ENCODE measurements around the gene CPAMD8.
A peak's percentile ranks its signal among the peaks of the same experiment; 100 is the strongest.
"Not testable (repeated sequence)": the region's sequence is repeated elsewhere in the genome, so short reads cannot be mapped to it uniquely, and the experiment has no call there.

The CPAMD8 gene

DNA sequence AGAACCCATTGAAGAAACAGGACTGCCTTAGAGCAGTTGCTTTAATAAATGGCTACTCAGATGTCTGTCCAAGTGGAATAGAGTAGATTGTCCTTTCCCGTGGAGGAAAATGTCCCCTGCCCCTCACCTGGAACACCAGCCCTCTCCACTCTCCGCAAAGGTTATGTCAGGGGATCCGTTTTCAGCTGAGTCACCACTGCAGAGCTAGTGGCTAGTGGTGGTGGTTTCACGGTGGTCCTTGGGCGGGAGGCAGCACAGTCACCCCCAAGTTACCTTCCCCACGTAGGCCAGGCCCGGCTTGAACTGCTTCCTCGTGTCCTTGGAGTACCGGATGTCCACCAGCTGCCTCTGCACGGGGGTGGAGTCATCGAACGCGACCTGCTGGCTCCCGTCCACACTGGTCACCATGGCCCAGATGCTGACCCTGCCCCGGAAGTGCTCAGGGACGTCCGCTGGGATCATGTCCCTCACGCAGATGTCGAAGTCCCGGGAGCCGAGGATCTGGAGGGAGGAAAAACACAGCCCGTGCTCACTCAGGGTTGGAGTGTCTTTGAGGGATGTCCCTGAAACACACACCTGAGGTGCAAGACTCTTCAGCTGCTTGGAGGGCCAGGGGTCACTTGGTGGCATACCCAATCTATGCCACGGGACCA is 29.6 kb downstream of the CPAMD8 start:
- DNase-seq: not testable (repeated sequence)

DNA sequence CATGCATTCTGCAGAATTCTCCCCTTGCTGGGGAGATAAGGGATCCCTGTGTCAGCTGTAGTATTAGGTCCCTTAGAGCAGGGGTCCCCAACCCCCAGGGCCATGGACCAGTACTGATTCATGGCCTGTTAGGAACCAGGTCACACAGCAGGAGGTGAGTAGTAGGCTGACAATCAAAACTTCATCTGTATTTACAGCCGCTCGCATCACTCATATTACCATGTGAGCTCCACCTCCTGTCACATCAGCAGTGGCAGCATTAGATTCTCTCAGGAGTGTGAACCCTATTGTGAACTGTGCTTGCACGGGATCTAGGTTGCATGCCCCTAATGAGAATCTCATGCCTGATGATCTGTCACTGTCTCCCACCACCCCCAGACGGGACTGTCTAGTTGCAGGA is 37.9 kb downstream of the CPAMD8 start:
- no peak for DNase-seq

DNA sequence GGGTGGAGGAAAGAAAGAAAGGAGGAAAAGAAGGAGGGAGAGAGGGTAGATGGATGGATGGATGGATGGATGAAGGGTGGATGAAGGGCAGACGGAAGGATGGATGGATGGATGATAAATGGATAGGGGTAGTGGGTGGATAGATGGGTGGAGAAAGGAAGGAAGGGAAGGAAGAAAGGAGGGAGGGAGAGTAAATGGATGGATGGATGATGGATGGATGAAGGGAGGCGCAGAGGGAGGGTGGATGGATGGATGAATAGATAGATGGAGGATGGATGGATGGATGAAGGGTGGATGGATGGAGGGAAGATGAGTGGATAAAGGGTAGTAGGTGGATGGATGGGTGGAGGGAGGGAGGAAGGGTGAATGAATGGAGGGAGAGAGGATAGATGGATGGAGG is 41.2 kb downstream of the CPAMD8 start:
- no peak for DNase-seq

DNA sequence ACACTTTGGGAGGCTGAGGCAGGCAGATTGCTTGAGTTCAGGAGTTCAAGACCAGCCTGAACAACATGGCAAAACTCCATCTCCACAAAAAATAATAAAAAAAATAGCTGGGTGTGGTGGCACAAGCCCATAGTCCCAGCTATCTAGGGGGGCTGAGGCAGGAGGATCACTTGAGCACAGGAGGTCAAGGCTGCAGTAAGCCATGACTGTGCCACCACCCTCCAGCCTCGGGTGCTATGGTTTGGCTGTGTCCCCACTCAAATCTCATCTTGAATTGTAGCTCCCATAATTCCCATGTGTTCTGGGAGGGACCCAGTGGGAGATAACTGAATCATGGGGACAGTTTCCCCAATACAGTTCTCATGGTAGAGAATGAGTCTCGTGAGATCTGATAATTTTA is 44.0 kb downstream of the CPAMD8 start:
- not testable (repeated sequence) for DNase-seq

DNA sequence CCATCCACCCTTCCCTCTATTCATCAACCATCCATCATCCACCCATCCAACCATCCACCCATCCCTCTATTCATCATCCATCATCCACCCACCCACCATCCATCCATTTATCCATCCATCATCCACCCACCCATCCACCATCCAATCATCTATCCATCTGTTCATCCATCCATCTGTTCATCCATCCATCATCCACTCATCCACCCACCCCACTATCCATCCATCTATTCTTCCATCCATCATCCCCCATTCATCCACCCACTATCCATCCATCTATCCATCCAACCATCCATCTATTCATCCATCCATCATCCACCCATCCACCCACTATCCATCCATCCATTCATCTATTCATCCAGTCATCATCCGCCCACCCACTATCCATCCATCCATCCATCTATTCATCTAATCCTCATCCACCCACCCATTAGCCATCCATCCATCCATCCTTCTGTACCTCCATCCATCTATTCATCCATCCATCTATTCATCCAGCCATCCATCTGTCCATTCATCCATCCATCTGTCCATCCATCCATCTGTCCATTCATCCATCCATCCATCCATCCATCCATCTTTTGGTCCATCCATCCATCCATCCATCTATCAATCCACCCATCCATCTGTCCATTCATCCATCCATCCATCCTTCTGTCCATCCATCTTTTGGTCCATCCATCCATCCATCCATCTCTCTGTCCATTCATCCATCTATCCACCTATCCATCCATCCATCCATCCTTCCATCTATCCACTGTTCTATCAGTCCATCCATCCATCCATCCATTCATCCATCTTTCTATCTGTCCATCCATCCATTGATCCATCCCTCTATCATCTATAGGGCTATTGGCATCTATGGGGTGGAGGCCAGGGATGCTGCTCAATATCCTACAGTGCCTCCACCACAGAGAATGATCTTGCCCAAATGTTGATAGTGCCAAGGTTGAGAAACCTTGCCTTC is 47.5 kb downstream of the CPAMD8 start:
- DNase-seq: no peak

DNA sequence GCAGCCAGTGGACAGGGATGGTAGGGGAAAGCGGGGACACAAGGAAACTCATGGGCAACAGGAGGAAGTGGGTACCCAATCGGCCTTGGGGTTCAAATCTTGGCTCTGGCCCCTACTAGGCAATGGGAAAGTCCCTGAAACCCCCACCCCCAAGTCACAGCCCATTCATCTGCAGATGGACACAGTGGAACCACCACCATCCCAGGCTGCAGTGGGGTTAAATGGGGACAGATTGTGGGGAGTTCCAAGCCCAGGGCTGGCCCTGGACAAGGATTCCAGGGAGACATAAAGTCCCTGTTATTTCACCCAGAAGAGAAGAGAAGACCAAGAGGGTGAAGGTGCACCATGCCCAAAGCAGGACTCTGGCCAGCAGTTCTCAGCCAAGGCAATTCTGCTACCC is 48.5 kb downstream of the CPAMD8 start:
- no peak for DNase-seq

DNA sequence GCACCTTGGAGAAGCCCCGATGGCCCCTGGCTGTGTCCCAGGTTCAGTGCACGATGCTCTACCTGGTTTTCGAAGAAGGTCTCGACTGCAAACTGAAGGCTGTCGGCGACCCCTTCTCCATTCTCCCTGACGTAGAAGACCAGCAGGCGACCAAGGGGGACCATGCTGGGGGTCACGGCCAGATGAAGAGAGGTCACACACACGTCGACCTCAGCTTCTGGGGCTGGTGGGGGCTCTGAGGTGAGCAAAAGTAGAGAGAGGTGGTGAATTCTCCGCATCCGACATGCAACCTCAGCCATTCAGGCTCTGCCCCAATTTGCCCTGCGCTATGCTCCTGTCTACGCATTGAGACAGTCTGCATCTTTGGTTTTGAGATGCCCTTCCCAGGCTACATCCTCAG is 49.3 kb downstream of the CPAMD8 start:
- no peak for DNase-seq

DNA sequence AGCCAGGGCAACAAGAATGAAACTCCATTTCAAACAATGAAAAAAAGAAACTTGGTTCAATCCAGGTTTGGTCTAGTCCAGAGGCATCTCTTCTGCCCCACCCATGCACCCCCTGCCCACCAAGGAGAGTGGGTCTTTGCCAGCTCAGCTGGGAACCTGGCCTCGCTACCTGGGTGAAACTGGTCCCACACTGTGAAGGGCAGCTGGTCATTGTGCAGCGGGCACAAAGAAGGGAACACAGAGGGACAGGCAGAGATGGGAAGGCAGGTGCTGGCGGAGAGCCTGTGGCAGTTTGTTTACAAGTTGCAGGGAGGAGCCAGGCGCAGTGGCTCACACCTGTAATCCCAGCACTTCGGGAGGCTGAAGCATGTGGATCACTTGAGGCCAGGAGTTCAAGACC is 50.2 kb downstream of the CPAMD8 start:
- no peak for DNase-seq

DNA sequence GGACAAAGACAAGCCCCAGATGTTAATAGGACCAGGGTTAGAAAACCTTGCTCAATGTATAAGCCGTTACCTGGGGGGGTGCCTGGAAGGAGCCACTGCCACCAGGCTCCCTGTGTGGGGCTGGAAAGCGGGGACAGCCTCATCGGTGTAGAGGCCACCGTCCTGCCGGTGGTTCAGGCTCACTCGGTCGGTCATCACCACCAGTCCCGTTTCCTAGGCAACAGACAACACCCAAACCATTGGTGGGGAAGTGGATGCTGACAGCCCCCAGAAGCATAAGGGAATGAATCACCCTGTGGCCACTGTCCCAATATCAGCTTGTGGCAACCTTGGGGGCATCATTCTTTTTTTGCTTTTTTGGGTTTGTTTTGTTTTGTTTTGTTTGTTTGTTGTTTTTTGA is 55.8 kb downstream of the CPAMD8 start:
- DNase-seq: no peak

DNA sequence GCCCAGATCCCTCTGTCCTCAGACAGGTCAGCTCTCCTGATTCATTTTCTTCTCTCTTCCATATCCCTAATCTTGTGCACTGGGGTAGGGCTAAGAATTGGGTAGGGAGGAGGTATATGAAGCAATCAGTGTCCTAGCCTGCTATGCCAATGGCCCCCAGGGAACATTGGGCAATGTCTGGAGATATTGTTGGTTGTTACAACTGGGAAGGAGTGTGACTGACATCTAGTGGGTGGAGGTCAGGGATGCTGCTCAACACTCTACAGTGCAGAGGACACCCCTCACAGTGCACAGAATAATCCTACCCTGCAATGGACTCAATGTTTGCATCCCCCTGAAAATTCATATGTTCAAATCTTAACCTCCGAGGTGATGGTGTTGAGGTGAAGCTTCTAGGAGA is 57.5 kb downstream of the CPAMD8 start:
- no peak for DNase-seq

DNA sequence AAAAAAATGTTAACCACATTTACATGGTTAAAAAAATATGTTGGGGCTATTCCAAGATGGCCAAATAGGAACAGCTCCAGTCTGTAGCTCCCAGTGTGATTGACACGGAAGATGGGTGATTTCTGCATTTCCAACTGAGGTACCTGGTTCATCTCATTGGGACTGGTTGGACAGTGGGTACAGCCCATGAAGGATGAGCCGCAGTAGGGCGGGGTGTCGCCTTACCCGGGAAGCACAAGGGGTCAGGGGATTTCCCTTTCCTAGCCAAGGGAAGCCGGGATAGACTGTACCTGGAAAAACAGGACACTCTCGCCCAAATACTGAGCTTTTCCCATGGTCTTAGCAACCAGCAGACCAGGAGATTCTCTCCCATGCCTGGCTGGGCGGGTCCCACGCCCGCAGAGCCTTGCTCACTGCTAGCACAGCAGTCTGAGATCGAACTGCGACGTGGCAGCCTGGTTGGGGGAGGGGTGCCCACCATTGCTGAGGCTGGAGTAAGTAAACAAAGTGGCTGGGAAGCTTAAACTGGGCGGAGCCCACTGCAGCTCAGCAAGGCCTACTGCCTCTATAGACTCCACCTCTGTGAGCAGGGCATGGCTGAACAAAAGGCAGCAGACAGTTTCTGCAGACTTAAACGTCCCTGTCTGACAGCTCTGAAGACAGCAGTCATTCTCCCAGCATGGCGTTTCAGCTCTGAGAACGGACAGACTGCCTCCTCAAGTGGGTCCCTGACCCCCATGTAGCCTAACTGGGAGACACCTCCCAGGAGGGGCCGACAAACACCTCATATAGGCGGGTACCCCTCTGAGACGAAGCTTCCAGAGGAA is 65.4 kb downstream of the CPAMD8 start:
- not testable (repeated sequence) for DNase-seq

DNA sequence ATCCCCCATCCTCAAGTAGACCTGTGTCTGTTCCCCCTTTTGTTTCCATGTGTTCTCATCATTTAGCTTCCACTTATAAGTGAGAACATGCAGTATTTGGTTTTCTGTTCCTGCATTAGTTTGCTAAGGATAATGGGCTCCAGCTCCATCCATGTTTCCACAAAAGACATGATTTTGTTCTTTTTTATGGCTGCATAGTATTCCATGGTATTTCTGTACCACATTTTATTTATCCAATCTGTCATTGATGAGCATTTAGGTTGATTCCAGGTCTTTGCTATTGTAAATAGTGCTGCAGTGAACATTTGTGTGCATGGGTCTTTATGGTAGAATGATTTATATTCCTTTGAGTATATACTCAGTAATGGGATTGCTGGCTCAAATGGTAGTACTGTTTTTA is 68.3 kb downstream of the CPAMD8 start:
- not testable (repeated sequence) for DNase-seq

DNA sequence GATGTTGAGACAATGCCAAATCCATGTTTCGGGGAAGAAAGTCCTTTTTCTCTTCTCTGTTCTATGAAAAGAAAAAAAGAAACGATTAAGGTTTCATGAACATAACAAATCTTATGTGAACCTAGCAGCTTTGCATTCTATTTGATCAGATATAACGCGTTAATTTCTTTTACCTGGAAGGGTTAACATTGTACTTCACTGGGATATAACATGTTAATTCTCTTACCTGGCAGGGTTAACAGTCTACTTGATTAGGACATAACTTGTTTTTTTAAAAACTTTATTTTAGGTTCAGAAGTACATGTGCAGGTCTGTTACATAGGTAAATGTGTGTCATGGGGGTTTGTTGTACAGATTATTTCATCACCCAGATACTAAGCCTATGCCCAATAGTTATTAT is 68.8 kb downstream of the CPAMD8 start:
- no peak for DNase-seq

DNA sequence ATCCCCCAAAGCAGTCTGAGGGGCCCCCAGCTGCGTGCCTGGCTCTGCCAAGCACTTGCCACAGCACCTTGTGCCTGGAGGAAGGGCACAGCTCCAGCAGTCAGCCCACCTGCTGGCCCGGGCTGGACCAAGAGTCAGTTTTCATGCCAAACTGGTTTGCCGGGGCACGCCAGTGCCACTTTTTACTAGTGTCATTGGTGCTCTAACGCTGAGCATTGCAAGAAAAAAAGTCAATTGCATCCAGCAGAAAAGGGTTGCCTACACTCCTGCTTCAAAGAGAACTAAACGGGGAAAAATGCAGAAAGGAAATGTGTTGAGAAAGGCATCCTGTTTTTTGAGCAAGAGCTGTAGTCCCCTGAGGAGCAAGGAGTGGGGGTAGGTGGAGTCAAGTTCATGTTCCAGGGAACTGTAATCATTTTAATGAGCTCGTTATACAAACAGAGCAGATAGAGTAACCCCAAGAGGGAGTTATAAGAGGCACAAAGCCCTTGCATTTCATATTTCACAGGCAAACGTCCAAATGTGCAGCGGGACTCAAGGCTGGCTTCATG is 69.4 kb downstream of the CPAMD8 start:
- DNase-seq: peak; percentile 32

DNA sequence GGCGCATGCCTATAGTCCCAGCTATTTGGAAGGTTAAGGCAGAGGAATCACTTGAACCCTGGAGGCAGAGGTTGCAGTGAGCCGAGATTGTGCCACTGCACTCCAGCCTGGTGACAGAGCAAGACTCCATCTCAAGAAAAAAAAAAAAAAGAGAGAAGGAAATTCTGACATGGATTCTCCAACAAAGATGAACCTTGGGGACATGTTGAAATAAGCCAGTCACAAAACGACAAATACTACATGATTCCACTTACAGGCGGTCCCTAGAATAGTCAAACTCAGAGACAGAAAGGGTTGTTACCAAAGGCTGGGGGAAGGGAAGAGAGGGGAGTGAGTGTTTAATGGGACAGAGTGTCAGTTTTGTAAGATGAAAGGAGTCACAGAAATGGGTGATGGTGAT is 71.4 kb downstream of the CPAMD8 start:
- DNase-seq: no peak

DNA sequence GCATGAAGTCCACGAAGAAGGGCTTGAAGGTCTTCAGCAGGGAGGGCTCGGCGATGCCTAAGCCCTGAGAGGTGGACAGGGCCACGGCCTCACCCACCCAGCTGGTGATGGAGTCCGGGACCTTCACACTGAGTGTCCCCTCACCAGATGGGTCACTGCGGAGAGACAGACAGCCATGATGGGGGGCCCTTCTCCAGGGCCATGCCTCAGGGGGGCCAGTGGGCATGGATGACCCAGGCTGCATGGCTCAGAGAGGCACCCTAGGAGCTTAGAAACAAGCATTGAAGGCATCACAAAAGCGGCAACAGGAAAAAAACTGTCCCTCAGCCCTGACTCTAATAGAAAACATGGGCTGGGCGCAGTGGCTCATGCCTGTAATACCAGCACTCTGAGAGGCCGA is 74.6 kb downstream of the CPAMD8 start:
- no peak for DNase-seq

DNA sequence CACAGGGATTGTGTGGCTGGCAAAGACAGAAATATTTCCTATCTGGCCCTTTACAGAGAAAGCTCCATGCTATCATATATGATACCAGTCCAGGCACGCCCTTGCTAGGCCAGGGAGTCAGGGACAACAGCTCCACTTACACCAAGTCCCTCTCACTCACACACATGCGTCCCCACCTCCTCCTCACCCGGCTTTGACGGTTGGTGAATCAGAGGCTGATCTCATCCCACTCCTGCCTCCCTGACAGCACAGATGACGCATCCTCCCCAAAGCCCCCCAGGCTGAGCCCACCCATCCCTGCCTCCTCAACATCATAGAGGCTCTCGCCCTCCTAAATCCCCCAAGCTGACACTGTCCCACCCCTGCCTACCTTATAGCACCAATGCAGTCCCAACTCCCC is 75.1 kb downstream of the CPAMD8 start:
- DNase-seq: peak; percentile 32

DNA sequence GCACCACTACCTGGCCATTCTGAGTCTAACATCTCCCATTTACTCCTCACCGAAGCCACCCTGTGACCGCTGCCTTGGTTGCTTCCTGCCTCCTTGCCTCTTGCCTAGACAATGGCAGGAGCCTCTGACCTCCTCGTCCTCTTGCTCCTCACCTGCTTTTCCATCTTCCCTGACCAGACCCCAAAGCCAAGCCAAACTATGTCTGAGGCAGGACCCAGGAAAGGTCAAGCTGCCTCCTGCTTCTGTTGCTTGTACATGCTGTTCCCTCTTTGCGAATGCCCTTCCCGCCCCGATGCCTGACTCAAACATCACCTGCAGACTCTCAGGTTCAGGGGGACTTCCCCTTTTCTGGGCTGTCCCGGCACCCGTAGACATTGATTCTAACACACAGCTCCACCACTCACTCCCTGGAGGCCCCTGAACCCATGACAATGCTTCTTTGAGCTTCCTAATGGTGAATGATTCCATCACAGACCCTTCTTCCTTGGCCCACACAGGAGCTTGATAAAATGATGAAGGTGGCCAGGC is 77.0 kb downstream of the CPAMD8 start:
- peak; percentile 19 for DNase-seq

DNA sequence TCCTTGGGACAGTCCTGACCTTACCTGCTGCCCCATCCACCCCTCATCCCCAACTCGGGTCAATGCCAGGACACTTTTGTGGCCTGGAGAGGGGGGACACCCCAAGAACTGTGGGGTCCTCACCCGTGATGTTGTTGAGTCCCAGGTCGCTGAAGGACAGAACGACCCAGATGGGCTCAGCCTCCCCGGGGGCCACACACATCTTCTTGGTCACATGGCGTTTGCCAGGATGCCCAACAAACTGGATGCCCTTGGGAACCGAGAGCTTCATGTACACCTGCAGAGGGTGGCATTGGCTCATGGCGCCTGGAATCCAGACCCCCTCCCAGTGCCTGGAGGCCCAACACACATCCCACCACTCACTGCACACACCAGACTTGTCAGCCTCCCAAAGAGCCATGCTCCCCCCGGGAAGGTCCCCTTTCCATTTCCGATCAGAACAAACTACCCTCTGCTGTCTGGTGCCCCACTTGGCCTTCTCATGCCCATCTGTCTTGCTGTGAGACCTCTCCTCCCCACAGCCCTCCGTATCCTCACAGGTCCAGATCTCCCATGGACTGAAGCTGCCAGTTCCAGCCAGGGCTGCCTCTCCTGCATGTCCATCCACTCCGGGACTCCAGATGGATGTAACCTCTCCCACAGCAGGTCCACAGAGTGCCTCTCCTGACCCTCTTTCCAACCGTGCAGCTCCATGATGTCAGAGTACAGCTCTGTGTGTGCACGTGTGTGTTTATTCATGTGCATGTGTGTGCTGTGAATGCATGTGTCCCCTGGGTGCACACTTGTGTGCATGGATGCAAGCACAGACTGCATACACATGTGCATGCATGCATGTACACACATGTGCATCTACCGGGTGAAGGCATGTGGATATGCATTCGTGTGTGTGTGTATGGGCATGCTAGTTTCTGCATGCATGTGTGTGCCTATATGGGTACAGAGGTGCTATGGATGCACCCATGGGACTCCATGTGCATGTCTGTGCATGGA is 79.4 kb downstream of the CPAMD8 start:
- peak; percentile 46 for DNase-seq

DNA sequence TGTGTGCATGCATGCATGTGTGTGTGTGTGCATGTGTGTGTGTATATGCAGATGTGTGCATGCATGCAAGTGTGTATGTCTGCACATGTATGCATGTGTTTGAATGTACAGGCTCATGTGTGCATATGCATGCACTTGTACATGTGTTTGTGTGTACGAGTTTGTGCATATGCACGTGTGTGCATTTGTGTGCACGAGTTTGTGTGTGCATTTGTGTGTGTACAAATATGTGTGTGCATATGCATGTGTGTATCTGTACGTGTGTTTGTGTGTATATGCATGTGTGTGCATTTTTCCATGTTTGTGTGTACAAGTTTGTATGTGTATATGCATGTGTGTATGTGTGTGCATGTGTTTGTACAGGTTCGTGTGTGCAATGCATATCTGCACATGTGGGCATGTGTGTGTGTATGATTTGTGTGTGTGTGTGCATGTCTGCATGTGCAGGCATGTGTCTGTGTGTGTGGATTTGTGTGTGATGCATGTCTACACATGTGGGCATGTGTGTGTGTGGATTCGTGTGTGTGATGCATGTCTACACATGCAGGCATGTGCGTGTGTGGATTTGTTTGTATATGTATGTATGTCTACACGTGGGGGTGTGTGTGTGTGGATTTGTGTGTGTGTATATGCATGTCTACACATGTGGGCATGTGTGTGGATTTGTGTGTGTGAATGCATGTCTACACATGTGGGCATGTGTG is 80.7 kb downstream of the CPAMD8 start:
- DNase-seq: peak; percentile 26

DNA sequence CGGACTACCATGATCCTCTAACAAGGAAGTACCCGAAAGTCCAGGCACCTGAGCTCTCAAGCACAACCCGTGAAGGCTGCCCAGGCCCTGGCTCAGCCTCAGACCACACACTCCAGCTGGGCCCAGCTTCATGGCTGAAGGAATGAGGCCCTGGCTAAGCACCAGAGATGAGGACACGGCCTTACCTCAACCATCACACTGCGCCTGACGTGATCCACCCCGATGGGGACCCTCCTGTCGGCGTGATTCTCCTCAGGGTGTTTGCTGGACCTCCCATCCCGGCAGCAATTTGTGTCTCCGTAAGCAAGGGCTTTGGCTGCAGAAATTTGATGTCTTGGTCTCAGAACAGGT is 81.3 kb downstream of the CPAMD8 start:
- DNase-seq: peak; percentile 37
